Activated naive CD4-positive, alpha-beta T cell treated with anti-CD3 and anti-CD28 coated beads, Interleukin-2, amount 50 U/mL, for 16 hours (primary cell): ENCODE measurements around the gene TAF3.

Experiments
- DNase-seq: peaks from one replicate; pipeline ENCODE4 v3.0.0-alpha.2; 2020

TAF3 gene

DNA sequence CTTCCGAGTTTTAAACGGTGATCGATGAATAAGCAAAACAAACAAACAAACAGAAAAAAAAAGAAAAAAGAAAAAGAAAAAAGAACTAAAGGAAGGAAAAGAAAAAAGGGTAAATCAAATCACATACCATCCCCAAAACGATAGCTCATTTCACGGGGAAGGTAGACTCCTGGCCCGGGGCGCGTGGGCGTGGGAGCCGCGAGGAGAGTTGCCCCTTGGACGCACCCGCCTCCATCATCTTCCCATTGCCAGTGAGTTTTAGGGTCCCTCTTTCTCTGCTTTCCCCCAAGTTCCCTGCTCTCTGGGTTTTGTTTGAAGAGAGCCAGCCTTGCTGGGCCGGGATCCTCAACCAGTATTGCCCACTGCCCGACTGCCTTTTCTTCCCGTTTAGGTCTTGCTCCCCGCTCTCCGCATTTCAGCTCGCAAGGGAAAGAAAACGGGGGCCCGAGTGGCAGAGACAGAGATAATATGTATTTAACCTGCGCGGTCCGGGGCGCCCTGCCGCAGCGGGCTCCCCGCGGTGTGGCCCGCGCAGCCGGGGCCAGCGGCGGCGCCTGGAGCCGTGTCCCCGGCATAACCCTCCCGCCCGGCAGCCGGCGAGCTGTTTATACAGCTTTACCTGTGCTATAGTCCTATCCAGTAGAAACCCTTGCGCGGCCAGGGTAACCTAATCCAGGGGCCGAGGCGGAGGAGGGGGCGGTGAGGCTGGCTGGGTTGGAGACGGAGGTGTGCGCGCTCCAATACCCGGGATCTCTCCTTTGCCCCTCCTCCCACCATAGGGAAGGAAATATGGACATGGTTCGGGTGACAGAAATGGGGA is 230.9 kb downstream of the TAF3 start:
- DNase-seq: no peak

GRCh38 chr10:8049865-8050555 is 231.7 kb downstream of the TAF3 start:
- no peak for DNase-seq

GRCh38 chr10:8050556-8051108 is 232.3 kb downstream of the TAF3 start:
- DNase-seq: no peak

- DNase-seq: no peak
Measured at GRCh38 chr10:8051109-8051821, 233.0 kb downstream of the TAF3 start.

DNA sequence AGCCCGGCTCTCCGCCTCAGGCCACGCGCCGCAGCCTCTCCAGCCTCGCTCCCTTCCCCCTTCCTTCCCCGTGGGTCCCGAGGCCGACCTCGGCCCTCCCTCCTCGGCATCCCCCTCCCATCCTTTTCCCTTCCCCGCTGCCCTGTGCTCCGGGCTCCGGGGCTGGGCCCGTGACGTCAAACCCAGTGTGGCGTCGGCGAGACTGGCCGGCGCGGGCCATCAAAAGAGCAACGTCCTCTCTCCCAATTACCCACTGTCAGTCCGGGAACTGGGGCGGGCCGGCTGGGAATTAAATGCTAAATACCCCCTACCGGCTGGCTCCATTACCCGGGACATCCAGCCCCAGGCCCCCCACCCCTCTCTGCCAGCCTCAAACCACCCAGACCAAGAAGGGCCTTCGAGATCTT is 233.5 kb downstream of the TAF3 start:
- DNase-seq: no peak

- DNase-seq: no peak
Measured at GRCh38 chr10:8052341-8052955, 234.1 kb downstream of the TAF3 start.

DNA sequence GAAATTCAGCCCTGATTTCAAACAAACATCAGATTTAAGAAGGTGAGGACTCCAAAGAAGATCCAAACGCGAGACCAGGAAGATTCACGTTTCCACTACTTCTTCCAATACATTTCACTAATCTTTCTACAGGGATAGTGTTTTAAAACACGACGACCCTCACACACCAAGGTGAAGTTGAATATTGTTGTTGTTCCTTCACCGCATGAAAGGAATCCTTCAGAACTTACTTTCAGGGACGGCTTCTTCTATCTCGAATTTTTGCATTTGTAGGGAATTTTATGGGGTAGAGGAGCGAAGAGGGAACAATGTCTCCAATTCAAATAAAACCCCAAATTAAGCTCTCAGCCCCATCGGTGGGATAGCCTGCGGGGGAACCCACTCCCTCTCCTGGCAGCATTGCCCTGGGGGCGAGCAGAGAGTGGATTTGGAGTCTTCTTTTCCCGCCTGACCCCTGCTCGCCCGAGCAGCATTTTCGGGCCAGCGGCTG is 234.7 kb downstream of the TAF3 start:
- no peak for DNase-seq

- DNase-seq: peak; percentile 97
Measured at GRCh38 chr10:8053446-8054243, 235.3 kb downstream of the TAF3 start.

- no peak for DNase-seq
Measured at GRCh38 chr10:8054244-8054493, 235.9 kb downstream of the TAF3 start.

- peak; percentile 82 for DNase-seq
Measured at GRCh38 chr10:8054494-8055407, 236.4 kb downstream of the TAF3 start, which contains the start of gene GATA3. TSS of gene GATA3 (plus strand) at chr10:8054688. CDS start at chr10:8055656, 968 bp downstream.

DNA sequence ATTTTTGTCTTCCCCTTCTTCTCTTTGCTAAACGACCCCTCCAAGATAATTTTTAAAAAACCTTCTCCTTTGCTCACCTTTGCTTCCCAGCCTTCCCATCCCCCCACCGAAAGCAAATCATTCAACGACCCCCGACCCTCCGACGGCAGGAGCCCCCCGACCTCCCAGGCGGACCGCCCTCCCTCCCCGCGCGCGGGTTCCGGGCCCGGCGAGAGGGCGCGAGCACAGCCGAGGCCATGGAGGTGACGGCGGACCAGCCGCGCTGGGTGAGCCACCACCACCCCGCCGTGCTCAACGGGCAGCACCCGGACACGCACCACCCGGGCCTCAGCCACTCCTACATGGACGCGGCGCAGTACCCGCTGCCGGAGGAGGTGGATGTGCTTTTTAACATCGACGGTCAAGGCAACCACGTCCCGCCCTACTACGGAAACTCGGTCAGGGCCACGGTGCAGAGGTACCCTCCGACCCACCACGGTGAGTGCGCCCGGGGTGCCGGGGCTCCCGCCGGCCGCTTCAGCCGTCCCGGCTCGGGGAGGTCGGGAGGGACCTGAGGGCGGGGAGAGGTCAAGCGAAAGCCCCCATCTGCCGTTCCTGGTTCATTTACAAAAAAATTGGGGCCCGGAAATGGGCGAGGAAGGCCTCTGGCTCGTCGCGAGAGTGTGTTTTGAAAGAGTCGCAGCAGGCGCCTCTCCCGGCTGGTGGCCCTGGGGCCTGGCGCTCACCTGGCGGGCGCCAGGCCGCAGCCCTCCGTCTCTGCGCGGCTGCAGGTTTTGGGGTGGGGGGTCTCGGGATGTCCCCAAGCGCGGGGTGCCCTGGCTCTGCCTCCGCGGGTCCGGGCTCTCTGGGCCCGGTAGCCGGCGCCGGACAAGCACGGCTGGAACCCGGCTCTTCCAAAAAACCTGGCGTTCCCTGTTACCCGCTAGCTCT is 237.4 kb downstream of the TAF3 start:
- DNase-seq: no peak

DNA sequence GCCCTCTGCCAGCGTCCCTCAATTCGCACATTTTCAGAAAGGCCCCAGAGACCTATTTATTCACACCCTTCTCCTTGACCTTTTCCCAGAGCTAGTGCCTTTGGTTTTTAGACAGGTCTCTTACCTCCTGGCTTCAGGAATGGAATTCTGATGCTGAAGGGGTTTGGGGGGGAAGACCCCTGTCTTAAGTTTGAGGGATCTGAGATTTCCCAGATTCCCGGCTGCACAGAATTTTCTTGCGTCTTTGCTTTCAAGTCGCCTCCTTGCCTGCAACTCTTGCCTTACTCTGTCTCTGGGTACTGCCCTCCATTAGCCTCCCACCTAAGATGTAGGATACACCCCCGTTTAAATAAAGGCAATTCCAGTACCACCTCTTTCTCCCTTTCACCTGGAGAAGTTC is 238.1 kb downstream of the TAF3 start:
- DNase-seq: no peak

DNA sequence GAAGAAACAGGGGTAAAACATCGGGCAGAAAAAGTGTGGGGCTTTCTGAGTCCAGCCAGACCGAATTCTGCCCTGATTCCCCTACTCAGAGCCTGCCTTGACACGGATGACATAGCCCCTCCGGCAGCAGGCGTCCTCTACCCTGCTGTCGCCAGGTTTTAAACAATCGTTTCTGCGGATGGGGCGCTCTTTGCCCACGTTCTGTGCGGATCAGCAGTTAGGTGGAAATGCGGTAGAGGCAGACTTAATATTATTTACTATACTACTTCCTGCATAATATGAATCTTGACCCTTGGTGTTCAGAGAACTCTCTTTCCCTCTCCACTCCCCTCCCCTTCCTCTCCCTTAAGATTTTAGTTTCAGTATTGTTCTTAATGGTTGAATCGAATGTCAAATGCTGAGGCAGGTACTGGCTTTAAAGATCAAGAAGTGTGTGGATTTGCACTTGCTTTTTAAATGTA is 238.6 kb downstream of the TAF3 start:
- peak; percentile 58 for DNase-seq

- DNase-seq: no peak
Measured at GRCh38 chr10:8057636-8058273, 239.4 kb downstream of the TAF3 start.

GRCh38 chr10:8058274-8059111 is 240.2 kb downstream of the TAF3 start:
- no peak for DNase-seq

GRCh38 chr10:8059191-8059936 is 241.1 kb downstream of the TAF3 start:
- no peak for DNase-seq

- DNase-seq: peak; percentile 50
Measured at GRCh38 chr10:8060010-8060703, 241.9 kb downstream of the TAF3 start.
